Hematopoietic multipotent progenitor cell treated with erythropoietin and hydrocortisone succinate and interleukin-3 and kit ligand, for 6 days (in vitro differentiated cells): ENCODE measurements around the gene GTF2IRD2.
"Not testable (repeated sequence)": the region's sequence is repeated elsewhere in the genome, so short reads cannot be mapped to it uniquely, and the experiment has no call there.

Experiments used
- DNase-seq: peaks from one replicate; pipeline ENCODE4 v3.0.0-alpha.2; 2015

GTF2IRD2 gene

GRCh38 chr7:74783595-74783994 is 67.8 kb downstream of the GTF2IRD2 start:
- not testable (repeated sequence) for DNase-seq

DNA sequence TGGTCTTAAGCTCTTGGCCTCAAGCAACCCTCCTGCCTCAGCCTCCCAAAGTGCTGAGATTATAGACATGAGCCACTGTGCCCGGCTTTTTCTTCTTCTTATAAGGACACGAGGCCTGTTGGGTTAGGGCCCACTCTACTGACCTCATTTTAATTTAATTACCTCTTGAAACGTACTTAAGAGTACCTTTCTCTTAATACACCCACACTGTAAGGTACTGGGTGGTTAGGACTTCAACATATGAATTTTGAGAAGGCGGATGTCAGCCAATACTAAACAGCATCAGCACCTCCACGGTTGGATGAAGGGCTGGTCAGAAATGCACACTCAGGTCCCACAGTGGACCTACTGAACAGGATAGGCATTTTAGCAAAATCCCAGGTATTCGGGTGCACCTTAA is 69.7 kb downstream of the GTF2IRD2 start:
- DNase-seq: not testable (repeated sequence)

DNA sequence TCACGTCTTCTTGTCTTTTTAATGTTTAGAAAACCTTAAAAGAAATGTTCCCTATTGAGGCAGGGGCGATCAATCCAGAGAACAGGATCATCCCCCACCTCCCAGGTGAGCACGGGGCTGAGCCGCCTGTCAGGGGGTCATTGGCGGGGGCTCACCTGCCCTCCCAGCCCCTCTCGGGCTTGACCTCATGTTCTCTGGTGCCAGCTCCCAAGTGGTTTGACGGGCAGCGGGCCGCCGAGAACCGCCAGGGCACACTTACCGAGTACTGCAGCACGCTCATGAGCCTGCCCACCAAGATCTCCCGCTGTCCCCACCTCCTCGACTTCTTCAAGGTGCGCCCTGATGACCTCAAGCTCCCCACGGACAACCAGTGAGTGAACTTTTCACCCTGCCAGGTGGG is 72.4 kb downstream of the GTF2IRD2 start:
- not testable (repeated sequence) for DNase-seq

DNA sequence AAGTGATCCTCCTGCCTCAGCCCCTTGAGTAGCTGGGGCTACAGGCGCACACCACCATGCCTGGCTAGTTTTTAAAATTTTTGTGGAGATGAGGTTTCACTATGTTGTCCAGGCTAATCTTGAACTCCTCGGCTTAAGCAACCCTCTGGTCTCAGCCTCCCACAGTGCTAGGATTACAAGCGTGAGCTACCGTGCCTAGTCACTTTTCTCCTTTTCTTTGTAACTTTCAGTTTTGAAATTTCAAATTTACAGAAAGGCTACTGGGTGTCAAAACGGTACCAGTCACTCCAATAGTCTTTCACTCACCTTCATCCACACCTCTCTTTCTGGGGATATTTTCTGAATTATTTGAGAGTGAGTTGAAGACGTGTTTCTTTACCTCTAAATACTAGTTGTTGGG is 76.3 kb downstream of the GTF2IRD2 start:
- DNase-seq: not testable (repeated sequence)

DNA sequence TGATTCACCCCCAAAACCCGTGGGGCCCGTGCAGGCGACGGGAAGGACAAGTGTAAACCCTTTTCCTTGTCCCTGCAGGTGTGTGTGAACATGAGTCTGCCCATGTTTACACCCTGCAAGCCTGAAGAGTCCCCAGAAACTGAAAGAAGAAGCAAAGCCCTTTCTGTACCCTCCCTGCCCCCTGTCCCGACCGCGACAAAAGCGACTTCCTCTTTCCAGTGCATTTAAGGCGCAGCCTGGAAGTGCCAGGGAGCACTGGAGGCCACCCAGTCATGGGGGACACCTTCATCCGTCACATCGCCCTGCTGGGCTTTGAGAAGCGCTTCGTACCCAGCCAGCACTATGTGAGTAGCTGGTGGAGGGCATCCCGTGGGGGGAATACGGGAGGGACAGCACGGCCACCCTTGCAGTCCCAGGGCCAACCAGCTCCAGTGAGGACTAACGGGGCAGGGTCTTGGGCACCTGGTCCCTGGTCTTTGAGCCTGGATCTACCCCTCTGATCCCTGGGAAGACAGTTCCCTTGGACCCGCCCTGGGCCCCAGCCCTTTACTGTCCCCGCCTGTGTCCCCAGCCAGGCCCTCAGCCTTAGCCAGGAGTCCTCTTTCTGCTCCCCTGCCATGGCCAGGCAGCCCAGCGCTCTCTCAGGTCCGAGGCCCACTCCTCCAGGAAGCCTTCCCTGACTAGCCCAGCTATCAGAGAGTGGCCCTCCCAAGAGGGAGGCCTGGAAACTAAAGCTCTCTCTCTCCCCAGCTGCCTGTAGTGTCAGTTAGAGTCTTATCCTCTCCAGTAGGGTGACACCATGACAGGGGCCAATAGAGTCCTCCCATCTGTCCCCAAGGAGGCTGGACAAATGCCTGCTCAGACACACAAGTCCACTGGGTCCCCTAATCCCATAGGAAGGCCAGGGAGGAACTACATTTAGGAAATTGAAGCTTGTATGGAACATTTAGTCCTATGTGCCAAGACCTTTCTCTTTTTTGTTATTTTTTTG is 77.3 kb downstream of the GTF2IRD2 start, which contains the start of gene NCF1:
TSS of gene NCF1 (plus strand) at position 252 of the 991 bp plus-strand sequence. CDS start at position 273, 21 bp downstream.
- not testable (repeated sequence) for DNase-seq

- not testable (repeated sequence) for DNase-seq
Measured at GRCh38 chr7:74772093-74772492, 79.3 kb downstream of the GTF2IRD2 start.

- not testable (repeated sequence) for DNase-seq
Measured at GRCh38 chr7:74770062-74770461, 81.3 kb downstream of the GTF2IRD2 start.

DNA sequence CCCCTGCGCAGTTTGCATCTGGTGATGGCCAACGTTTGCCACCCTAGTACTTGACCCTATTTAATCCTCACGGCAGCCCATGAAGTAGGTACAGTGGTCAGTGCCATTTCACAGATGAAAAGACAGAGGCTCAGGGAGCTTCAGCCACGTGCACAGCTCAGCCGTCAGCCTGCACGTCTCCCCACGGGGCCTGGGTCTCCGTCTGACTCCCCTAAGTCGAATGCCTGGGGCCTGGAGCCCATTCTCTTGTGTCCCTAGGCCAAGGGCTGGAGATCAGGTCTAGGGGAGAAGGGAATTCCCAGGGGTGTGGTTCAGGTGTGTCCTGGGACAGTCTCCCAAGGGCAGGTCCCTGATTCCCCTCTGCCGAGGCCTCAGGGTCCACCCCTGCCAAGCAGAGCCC is 84.4 kb downstream of the GTF2IRD2 start:
- DNase-seq: not testable (repeated sequence)

- DNase-seq: not testable (repeated sequence)
Measured at GRCh38 chr7:74766509-74766908, 84.9 kb downstream of the GTF2IRD2 start.

- not testable (repeated sequence) for DNase-seq
Measured at GRCh38 chr7:74765205-74765918, 86.0 kb downstream of the GTF2IRD2 start.

GRCh38 chr7:74758982-74759381 is 92.4 kb downstream of the GTF2IRD2 start:
- DNase-seq: not testable (repeated sequence)

DNA sequence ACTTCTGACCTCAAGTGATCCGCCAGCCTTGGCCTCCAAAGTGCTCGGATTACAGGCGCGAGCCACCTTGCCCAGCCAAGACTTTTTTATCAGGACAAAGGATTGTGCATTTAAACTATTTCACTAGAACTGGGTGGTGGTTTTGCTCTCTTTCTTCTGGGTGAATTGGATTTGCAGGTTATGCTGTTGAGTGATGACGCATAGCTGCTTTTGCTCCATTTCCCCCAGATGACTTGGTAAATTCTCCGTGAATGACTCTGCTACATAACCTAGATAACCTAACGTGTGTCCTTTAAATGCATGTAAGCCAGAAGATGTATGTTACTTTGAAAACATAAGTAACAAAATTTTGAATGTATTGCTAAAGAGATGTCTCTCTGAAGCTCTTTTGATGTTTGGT is 93.1 kb downstream of the GTF2IRD2 start:
- not testable (repeated sequence) for DNase-seq

GRCh38 chr7:74756673-74757072 is 94.7 kb downstream of the GTF2IRD2 start:
- DNase-seq: not testable (repeated sequence)

GRCh38 chr7:74753921-74754482 is 97.4 kb downstream of the GTF2IRD2 start:
- DNase-seq: not testable (repeated sequence)
